WTC11 (cell line): ENCODE data around the gene RCAN3.

Experiments used
- CREM ChIP-seq: sonication (generic); formaldehyde crosslinking; IDR thresholded peaks from 2 replicates; pipeline ENCODE4 v1.8.1; 2022; ENCODE audit warnings: mild to moderate bottlenecking, missing genetic modification reagents, moderate library complexity
- FOXP1 ChIP-seq: sonication (generic); formaldehyde crosslinking; IDR thresholded peaks from 2 replicates; pipeline ENCODE4 v1.8.0; 2022; ENCODE audit warnings: missing genetic modification reagents, mild to moderate bottlenecking, moderate library complexity, borderline replicate concordance
- IRF2 ChIP-seq: sonication (generic); formaldehyde crosslinking; IDR thresholded peaks from 2 replicates; pipeline ENCODE4 v1.8.0; 2022; ENCODE audit warnings: low read depth, missing genetic modification reagents, borderline replicate concordance
- JUN ChIP-seq: sonication (generic); formaldehyde crosslinking; IDR thresholded peaks from 2 replicates; pipeline ENCODE4 v1.8.0; 2023; ENCODE audit warnings: mild to moderate bottlenecking, missing genetic modification reagents
- NR2C2 ChIP-seq: sonication (generic); formaldehyde crosslinking; IDR thresholded peaks from 2 replicates; pipeline ENCODE4 v1.8.0; 2022; ENCODE audit warnings: mild to moderate bottlenecking, missing genetic modification reagents
- TP53 ChIP-seq: sonication (generic); formaldehyde crosslinking; IDR thresholded peaks from 2 replicates; pipeline ENCODE4 v1.8.1; 2023; ENCODE audit warnings: mild to moderate bottlenecking, missing genetic modification reagents
- TF ChIP-seq, protein P1 (sequence below): fragments of 200-600 bp; IDR thresholded peaks from 2 replicates; pipeline ENCODE4 v1.8.0; 2022; ENCODE audit warnings: antibody characterized with exemption
- TF ChIP-seq, protein P2 (sequence below): sonication (generic); formaldehyde crosslinking; IDR thresholded peaks from 2 replicates; pipeline ENCODE4 v1.8.0; 2023; ENCODE audit warnings: mild to moderate bottlenecking, missing genetic modification reagents
- TF ChIP-seq, protein P3 (sequence below): sonication (generic); formaldehyde crosslinking; conservative IDR thresholded peaks from 2 replicates; pipeline ENCODE4 v1.8.1; 2023; ENCODE audit warnings: mild to moderate bottlenecking, low read depth, missing genetic modification reagents, moderate library complexity

DNA sequence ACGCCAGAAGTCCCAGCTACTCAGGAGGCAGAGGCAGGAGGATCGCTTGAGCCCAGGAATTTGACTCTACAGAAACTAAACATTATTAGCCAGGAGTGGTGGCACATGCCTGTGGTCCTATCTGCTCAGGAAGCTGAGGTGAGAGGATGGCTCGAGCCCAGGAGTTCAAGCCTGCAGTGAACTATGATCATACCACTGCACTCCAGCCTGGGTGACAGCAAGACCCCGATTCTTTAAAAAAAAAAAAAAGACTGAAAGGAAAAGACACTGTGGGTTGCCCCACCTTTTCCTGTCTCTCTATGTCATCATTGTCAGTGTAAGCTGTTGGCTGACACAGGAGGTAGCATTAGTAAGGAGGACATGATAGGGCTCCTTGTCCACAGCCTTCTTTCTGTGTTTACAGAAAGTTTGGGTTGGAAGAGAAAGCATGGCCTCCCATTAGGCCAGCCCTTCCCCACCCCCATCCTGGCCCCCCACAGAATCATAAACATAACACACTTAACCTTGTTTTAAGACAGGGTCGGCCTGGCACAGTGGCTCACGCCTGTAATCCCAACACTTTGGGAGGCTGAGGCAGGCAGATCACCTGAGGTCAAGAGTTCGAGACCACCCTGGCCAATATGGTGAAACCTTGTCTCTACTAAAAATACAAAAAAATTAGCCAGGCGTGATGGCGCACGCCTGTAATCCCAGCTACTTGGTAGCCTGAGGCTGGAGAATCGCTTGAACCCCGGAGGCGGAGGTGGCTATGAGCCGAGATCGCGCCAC lies 20.6 kb upstream of the RCAN3 start:
- no peak for TF ChIP-seq IRF2 (CRISPR knock-in tag)
- TF ChIP-seq FOXP1 = no peak
- no peak for TF ChIP-seq NR2C2 (CRISPR knock-in tag)
- TF ChIP-seq, protein P1, sequence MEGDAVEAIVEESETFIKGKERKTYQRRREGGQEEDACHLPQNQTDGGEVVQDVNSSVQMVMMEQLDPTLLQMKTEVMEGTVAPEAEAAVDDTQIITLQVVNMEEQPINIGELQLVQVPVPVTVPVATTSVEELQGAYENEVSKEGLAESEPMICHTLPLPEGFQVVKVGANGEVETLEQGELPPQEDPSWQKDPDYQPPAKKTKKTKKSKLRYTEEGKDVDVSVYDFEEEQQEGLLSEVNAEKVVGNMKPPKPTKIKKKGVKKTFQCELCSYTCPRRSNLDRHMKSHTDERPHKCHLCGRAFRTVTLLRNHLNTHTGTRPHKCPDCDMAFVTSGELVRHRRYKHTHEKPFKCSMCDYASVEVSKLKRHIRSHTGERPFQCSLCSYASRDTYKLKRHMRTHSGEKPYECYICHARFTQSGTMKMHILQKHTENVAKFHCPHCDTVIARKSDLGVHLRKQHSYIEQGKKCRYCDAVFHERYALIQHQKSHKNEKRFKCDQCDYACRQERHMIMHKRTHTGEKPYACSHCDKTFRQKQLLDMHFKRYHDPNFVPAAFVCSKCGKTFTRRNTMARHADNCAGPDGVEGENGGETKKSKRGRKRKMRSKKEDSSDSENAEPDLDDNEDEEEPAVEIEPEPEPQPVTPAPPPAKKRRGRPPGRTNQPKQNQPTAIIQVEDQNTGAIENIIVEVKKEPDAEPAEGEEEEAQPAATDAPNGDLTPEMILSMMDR = no peak
- TF ChIP-seq CREM (CRISPR knock-in tag) = no peak
- TF ChIP-seq JUN = no peak
- TF ChIP-seq, protein P2, sequence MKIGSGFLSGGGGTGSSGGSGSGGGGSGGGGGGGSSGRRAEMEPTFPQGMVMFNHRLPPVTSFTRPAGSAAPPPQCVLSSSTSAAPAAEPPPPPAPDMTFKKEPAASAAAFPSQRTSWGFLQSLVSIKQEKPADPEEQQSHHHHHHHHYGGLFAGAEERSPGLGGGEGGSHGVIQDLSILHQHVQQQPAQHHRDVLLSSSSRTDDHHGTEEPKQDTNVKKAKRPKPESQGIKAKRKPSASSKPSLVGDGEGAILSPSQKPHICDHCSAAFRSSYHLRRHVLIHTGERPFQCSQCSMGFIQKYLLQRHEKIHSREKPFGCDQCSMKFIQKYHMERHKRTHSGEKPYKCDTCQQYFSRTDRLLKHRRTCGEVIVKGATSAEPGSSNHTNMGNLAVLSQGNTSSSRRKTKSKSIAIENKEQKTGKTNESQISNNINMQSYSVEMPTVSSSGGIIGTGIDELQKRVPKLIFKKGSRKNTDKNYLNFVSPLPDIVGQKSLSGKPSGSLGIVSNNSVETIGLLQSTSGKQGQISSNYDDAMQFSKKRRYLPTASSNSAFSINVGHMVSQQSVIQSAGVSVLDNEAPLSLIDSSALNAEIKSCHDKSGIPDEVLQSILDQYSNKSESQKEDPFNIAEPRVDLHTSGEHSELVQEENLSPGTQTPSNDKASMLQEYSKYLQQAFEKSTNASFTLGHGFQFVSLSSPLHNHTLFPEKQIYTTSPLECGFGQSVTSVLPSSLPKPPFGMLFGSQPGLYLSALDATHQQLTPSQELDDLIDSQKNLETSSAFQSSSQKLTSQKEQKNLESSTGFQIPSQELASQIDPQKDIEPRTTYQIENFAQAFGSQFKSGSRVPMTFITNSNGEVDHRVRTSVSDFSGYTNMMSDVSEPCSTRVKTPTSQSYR (CRISPR knock-in tag) = no peak
- TF ChIP-seq, protein P3, sequence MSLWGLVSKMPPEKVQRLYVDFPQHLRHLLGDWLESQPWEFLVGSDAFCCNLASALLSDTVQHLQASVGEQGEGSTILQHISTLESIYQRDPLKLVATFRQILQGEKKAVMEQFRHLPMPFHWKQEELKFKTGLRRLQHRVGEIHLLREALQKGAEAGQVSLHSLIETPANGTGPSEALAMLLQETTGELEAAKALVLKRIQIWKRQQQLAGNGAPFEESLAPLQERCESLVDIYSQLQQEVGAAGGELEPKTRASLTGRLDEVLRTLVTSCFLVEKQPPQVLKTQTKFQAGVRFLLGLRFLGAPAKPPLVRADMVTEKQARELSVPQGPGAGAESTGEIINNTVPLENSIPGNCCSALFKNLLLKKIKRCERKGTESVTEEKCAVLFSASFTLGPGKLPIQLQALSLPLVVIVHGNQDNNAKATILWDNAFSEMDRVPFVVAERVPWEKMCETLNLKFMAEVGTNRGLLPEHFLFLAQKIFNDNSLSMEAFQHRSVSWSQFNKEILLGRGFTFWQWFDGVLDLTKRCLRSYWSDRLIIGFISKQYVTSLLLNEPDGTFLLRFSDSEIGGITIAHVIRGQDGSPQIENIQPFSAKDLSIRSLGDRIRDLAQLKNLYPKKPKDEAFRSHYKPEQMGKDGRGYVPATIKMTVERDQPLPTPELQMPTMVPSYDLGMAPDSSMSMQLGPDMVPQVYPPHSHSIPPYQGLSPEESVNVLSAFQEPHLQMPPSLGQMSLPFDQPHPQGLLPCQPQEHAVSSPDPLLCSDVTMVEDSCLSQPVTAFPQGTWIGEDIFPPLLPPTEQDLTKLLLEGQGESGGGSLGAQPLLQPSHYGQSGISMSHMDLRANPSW (CRISPR knock-in tag) = no peak
- no peak for TF ChIP-seq TP53 (CRISPR knock-in tag)
